Parathyroid adenoma (tissue), 2 donors: Measurements from ENCODE around the gene MAP2K7.

Source experiments
- H2AFZ ChIP-seq: fragments of 300-600 bp; sonication (generic); one replicate; pipeline ENCODE4 v1.7.0; 2017; ENCODE audit warnings: antibody characterized with exemption, mild to moderate bottlenecking
- H3K27ac ChIP-seq: fragments of 300-600 bp; sonication (generic); one replicate; pipeline ENCODE4 v1.7.0; 2017
- H3K27me3 ChIP-seq: fragments of 300-600 bp; sonication (generic); one replicate; pipeline ENCODE4 v1.7.0; 2017; ENCODE audit warnings: low read length; ENCODE audit not compliant: control insufficient read depth, insufficient read depth
- H3K36me3 ChIP-seq: fragments of 300-600 bp; sonication (generic); one replicate; pipeline ENCODE4 v1.7.0; 2017; ENCODE audit warnings: low read length; ENCODE audit not compliant: control insufficient read depth, insufficient read depth
- H3K4me1 ChIP-seq: fragments of 300-600 bp; sonication (generic); one replicate; pipeline ENCODE4 v1.7.0; 2017; ENCODE audit warnings: control low read depth
- H3K4me2 ChIP-seq: fragments of 300-600 bp; sonication (generic); one replicate; pipeline ENCODE4 v1.7.0; 2017; ENCODE audit warnings: low read length
- H3K4me3 ChIP-seq: fragments of 300-600 bp; sonication (generic); one replicate; pipeline ENCODE4 v1.7.0; 2017; ENCODE audit warnings: low read depth, low read length
- H3K79me2 ChIP-seq: fragments of 300-600 bp; sonication (generic); one replicate; pipeline ENCODE4 v1.7.0; 2017; ENCODE audit warnings: control low read depth
- H3K9ac ChIP-seq: fragments of 300-600 bp; sonication (generic); one replicate; pipeline ENCODE4 v1.7.0; 2017; ENCODE audit warnings: mild to moderate bottlenecking
- H3K9me3 ChIP-seq: fragments of 300-600 bp; sonication (generic); one replicate; pipeline ENCODE4 v1.7.0; 2017; ENCODE audit warnings: low read length; ENCODE audit not compliant: control insufficient read depth
- TF ChIP-seq, protein P1 (sequence below): fragments of 300-600 bp; sonication (generic); IDR thresholded peaks from one replicate; pipeline ENCODE4 v1.7.0; 2017; ENCODE audit warnings: antibody characterized with exemption, mild to moderate bottlenecking
- donor health status: primary hyperparathyroidism.

MAP2K7 gene

DNA sequence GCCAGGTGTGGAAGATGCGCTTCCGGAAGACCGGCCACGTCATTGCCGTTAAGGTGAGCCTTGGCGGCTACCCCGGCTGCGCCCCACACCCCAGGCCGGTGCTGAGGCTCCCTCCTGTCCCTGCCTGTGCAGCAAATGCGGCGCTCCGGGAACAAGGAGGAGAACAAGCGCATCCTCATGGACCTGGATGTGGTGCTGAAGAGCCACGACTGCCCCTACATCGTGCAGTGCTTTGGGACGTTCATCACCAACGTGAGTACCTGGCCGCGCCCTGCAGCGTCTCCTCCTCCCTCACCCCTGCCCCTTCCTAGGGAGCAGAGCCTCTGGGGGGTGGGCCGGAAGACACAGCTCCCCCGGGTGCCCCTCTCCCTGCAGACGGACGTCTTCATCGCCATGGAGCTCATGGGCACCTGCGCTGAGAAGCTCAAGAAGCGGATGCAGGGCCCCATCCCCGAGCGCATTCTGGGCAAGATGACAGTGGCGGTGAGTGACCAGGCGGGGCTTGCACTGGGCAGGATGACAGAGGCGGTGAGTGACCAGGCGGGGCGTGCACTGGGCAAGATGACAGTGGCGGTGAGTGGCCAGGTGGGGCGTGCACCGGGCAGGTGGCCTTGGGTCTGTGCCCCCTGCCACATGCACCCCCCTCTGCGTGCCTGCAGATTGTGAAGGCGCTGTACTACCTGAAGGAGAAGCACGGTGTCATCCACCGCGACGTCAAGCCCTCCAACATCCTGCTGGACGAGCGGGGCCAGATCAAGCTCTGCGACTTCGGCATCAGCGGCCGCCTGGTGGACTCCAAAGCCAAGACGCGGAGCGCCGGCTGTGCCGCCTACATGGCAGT, 6.9 kb downstream of the MAP2K7 start:
- no peak overlapping the region for H3K27ac ChIP-seq

GRCh38 chr19:7911508-7912143, 7.9 kb downstream of the MAP2K7 start:
- TF ChIP-seq, protein P1, sequence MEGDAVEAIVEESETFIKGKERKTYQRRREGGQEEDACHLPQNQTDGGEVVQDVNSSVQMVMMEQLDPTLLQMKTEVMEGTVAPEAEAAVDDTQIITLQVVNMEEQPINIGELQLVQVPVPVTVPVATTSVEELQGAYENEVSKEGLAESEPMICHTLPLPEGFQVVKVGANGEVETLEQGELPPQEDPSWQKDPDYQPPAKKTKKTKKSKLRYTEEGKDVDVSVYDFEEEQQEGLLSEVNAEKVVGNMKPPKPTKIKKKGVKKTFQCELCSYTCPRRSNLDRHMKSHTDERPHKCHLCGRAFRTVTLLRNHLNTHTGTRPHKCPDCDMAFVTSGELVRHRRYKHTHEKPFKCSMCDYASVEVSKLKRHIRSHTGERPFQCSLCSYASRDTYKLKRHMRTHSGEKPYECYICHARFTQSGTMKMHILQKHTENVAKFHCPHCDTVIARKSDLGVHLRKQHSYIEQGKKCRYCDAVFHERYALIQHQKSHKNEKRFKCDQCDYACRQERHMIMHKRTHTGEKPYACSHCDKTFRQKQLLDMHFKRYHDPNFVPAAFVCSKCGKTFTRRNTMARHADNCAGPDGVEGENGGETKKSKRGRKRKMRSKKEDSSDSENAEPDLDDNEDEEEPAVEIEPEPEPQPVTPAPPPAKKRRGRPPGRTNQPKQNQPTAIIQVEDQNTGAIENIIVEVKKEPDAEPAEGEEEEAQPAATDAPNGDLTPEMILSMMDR = no peak
- no peaks in the 10 kb centered on the region for H3K9me3 ChIP-seq

More for the DNA sequence above, 6.9 kb downstream of the MAP2K7 start:
- TF ChIP-seq, protein P1 = no peak
- no peak overlapping the region for H2AFZ ChIP-seq
- no peaks in the 10 kb centered on the region for H3K27me3 ChIP-seq
- no peak overlapping the region for H3K9ac ChIP-seq
- peaks cover 23% of the 10 kb centered on the region for H3K79me2 ChIP-seq
- peaks cover 6% of the 10 kb centered on the region for H3K4me1 ChIP-seq
- H3K9me3 ChIP-seq = no peaks in the 10 kb centered on the region
- H3K4me2 ChIP-seq = no peak overlapping the region
- H3K4me3 ChIP-seq = no peak overlapping the region
- H3K36me3 ChIP-seq = no peaks in the 10 kb centered on the region

GRCh38 chr19:7912144-7912696, 8.5 kb downstream of the MAP2K7 start:
- no peak overlapping the region for H3K27ac ChIP-seq
- H3K9me3 ChIP-seq = no peaks in the 10 kb centered on the region
- H3K36me3 ChIP-seq = no peaks in the 10 kb centered on the region
- TF ChIP-seq, protein P1 = no peak
- H3K79me2 ChIP-seq = peaks cover 9% of the 10 kb centered on the region
- no peaks in the 10 kb centered on the region for H3K4me1 ChIP-seq
- no peak overlapping the region for H2AFZ ChIP-seq
- H3K9ac ChIP-seq = no peak overlapping the region
- H3K27me3 ChIP-seq = no peaks in the 10 kb centered on the region
- no peak overlapping the region for H3K4me2 ChIP-seq
- H3K4me3 ChIP-seq = no peak overlapping the region

More at GRCh38 chr19:7911508-7912143, 7.9 kb downstream of the MAP2K7 start:
- Histone ChIP-seq H3K27me3 (no peaks in the 10 kb centered on the region), H3K4me3 (no peak overlapping the region), H3K27ac (no peak overlapping the region), H3K79me2 (peaks cover 12% of the 10 kb centered on the region), H3K4me1 (no peaks in the 10 kb centered on the region), H3K9ac (no peak overlapping the region), H3K36me3 (no peaks in the 10 kb centered on the region), H2AFZ (no peak overlapping the region), H3K4me2 (no peak overlapping the region)

GRCh38 chr19:7912697-7913564, 9.3 kb downstream of the MAP2K7 start:
- Histone ChIP-seq H3K4me2 (no peak overlapping the region), H3K4me1 (no peaks in the 10 kb centered on the region), H3K9me3 (no peaks in the 10 kb centered on the region), H3K36me3 (no peaks in the 10 kb centered on the region), H3K27me3 (no peaks in the 10 kb centered on the region), H3K27ac (no peak overlapping the region), H3K9ac (no peak overlapping the region), H3K4me3 (no peak overlapping the region), H3K79me2 (peaks cover 2% of the 10 kb centered on the region), H2AFZ (no peak overlapping the region)
- TF ChIP-seq, protein P1 = no peak
